ENCODE measurements around the gene RNU6-1.
A peak's percentile ranks its signal among the peaks of the same experiment; 100 is the strongest.

RNU6-1 gene

GRCh38 chr15:67826717-67827561 lies 12.9 kb downstream of the RNU6-1 start:
- peaks cover 88% of the 10 kb centered on the region for H3K27me3 Mint-ChIP-seq (ENCODE audit: low read depth, poor library complexity)
- H3K27ac Mint-ChIP-seq: no peak overlapping the region
- no peak for DNase-seq
- TF ChIP-seq, protein P1, sequence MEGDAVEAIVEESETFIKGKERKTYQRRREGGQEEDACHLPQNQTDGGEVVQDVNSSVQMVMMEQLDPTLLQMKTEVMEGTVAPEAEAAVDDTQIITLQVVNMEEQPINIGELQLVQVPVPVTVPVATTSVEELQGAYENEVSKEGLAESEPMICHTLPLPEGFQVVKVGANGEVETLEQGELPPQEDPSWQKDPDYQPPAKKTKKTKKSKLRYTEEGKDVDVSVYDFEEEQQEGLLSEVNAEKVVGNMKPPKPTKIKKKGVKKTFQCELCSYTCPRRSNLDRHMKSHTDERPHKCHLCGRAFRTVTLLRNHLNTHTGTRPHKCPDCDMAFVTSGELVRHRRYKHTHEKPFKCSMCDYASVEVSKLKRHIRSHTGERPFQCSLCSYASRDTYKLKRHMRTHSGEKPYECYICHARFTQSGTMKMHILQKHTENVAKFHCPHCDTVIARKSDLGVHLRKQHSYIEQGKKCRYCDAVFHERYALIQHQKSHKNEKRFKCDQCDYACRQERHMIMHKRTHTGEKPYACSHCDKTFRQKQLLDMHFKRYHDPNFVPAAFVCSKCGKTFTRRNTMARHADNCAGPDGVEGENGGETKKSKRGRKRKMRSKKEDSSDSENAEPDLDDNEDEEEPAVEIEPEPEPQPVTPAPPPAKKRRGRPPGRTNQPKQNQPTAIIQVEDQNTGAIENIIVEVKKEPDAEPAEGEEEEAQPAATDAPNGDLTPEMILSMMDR (IDR thresholded peaks at IDR 0.05): no peak
- H3K4me1 Mint-ChIP-seq: peaks cover 59% of the 10 kb centered on the region
- no peak overlapping the region for H3K4me3 Mint-ChIP-seq
- H3K9me3 Mint-ChIP-seq: no peaks in the 10 kb centered on the region
- no peaks in the 10 kb centered on the region for H3K36me3 Mint-ChIP-seq (ENCODE audit: low read depth)

DNA sequence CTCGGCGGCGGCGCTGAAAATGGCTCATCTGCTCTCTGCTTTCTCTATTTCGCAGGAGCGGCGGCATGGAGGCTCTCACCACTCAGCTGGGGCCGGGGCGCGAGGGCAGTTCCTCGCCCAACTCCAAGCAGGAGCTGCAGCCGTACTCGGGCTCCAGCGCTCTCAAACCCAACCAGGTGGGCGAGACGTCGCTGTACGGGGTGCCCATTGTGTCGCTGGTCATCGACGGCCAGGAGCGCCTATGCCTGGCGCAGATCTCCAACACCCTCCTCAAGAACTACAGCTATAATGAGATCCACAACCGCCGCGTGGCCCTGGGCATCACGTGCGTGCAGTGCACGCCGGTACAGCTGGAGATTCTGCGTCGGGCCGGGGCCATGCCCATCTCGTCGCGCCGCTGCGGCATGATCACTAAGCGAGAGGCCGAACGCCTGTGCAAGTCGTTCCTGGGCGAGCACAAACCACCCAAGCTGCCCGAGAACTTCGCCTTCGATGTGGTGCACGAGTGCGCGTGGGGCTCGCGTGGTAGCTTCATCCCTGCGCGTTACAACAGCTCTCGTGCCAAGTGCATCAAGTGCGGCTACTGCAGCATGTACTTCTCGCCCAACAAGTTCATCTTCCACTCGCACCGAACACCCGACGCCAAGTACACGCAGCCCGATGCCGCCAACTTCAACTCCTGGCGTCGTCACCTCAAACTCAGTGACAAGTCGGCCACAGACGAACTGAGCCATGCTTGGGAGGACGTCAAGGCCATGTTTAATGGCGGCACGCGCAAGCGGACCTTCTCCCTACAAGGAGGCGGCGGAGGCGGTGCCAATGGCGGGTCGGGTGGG lies 13.7 kb downstream of the RNU6-1 start:
- Mint-ChIP-seq H3K27me3 (ENCODE audit: low read depth, poor library complexity) (peaks cover 88% of the 10 kb centered on the region), H3K27ac (no peak overlapping the region), H3K4me1 (peaks cover 59% of the 10 kb centered on the region), H3K4me3 (peak overlapping the region; percentile 59), H3K36me3 (ENCODE audit: low read depth) (no peaks in the 10 kb centered on the region), H3K9me3 (no peaks in the 10 kb centered on the region)
- DNase-seq: no peak
- TF ChIP-seq, protein P1 (IDR thresholded peaks at IDR 0.05): no peak

DNA sequence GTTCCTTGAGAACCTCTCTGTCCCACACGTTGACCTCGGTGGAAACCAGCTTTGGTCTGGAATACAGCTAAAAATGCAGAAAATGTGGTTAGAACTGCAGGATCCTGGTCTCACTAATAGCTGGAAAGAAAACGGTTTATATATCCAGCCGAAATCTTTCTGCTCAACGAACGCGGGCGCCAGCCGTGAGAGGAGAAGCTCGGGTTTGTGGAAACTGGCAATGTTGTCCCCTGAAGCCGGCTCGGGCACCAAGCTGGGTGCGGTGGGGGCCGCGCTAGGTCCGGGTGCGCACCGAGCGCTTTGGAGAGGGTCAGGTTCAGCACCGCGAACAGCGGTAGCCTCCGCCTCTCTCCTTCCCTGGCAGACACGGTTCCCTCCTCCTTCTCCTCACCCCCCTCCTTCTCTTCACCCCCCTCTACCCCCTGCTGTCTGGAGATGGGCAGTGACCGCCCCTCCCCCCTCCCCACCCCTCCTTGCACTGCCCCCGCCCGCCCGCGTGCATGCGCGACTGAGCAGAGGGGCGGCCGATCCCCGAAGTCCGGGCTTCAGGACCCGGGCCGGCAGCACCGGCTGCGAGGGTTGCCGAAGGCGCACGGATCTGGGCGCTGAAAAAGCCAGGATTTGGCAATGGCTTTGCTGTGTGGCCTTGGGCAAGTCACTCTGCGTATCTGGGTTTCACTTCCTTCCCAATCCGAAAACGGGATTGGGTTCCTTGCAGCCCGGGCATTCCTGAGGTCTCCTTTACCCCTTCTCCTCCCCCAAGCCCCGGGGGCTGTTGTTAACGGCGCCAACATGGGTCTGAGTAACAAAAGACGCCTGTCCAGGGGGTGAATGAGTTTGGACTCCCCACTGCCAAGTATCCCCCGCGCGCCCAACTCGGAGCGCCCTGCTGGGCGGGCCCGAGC lies 14.6 kb downstream of the RNU6-1 start, which contains the start of gene SKOR1:
TSS of gene SKOR1 (plus strand) at position 534 of the 905 bp plus-strand sequence. CDS start at position 628, 94 bp downstream.
- no peaks in the 10 kb centered on the region for H3K9me3 Mint-ChIP-seq

DNA sequence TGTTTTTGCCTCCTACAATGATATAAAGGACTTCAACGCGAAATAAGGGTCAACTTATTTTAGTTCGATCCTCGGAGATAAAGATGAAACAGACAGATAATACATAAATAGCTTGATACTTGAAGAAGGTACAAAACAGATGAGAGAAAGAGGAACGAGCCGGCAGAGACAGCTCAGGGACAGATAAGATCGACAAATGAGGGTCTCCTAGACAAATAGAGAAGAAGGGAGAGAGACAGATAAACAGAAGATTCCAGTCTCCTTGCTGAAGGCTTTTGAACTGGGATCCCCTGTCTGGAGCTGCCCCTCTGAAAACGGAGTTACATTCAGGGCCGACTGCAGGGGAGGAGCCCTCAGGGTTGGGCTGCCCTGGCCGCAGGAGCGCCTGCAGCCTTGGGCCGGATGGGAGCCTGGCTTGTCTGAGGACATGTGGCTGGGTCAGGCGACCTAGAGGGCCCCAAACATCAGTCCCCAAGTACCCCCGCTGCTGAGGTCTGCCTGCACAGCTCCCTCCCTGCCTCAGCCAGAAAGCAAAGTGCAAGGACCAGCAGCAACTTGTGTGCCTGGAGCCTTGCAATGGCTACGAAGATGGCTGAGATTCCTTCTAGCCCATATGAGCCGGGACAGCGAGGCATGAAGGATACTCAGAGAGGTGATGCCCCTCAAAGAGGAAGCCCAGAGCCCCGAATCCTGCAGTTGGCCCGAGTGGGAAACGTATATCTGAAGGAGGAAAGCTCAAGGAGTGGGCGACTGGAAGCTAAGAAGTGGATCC lies 15.5 kb downstream of the RNU6-1 start:
- peak overlapping the region; percentile 86 for H3K4me3 Mint-ChIP-seq
- no peak for DNase-seq
- no peaks in the 10 kb centered on the region for H3K36me3 Mint-ChIP-seq (ENCODE audit: low read depth)
- H3K9me3 Mint-ChIP-seq: no peaks in the 10 kb centered on the region
- peaks cover 88% of the 10 kb centered on the region for H3K27me3 Mint-ChIP-seq (ENCODE audit: low read depth, poor library complexity)
- H3K4me1 Mint-ChIP-seq: peaks cover 46% of the 10 kb centered on the region
- no peak overlapping the region for H3K27ac Mint-ChIP-seq
- TF ChIP-seq, protein P1 (IDR thresholded peaks at IDR 0.05): no peak

More for the DNA sequence above, 14.6 kb downstream of the RNU6-1 start, which contains the start of gene SKOR1:
- Mint-ChIP-seq H3K4me3 (peak within 1 kb of the TSS; percentile 59), H3K4me1 (peaks cover 51% of the 10 kb centered on the region), H3K27me3 (ENCODE audit: low read depth, poor library complexity) (peaks cover 88% of the 10 kb centered on the region), H3K27ac (no peak within 1 kb of the TSS), H3K36me3 (ENCODE audit: low read depth) (no peaks in the 10 kb centered on the region)
- TF ChIP-seq, protein P1 (IDR thresholded peaks at IDR 0.05): no peak
- peak; percentile 76 for DNase-seq
